ENCODE data around the gene JAKMIP1. TPM values are rescaled to one million over a fixed set of nuclear protein-coding genes. Genes with fewer than 3 reads are reported as not detected.

Gene JAKMIP1
- total RNA-seq, 1 experiment from 2014 or later, result not detected

DNA sequence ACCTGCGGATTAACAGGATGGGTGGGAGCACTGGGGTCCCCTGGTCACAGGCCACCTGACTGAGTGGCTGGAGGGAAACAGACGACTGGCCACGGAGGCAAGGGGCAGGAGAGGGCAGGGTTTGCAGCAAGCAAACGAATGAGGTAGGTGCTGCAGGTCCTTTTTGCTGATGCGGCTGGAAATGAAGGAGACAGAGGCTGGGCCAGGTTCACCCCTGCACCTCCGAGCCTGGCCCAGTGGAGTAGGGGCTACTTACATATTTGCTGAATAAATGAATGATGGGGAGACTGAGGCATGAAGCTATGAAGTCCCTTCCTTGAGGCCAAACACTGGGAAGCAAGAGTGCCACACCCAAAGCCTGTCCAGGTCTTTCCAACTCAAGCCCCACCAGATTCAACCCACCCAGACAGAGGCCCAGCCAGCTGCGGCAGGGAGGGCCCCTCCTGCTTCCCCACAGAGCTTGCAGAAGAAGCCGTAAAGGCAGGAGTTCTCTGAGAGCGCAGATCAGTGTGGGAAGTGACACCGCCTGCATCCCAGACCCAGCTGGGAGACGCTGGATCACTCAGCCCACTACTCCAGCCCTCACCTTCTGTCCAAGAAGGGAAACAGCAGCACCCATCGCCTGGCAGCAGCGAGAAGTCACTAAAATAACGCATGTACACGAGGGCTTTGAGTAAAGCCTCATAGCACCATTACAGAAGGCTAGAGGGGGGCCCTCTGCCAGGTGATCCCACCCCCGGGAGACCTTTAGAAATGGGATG lies 146.0 kb downstream of the JAKMIP1 start:
- Histone ChIP-seq H3K79me2 (ENCODE audit: low read depth) (no peaks in the 10 kb centered on the region), H3K27ac (no peak overlapping the region), H3K4me3 (no peak overlapping the region), H3K36me3 (ENCODE audit: low read depth) (no peaks in the 10 kb centered on the region), H3K27me3 (ENCODE audit: insufficient read depth, low read depth) (peaks cover 33% of the 10 kb centered on the region), H3K4me1 (replicated peaks; ENCODE audit: insufficient read depth) (no peaks in the 10 kb centered on the region), H4K20me1 (ENCODE audit: insufficient read depth) (no peaks in the 10 kb centered on the region), H3K9me3 (ENCODE audit: insufficient read depth, low read depth) (no peaks in the 10 kb centered on the region), H3K4me2 (no peak overlapping the region), H3K9me2 (ENCODE audit: insufficient read depth) (no peaks in the 10 kb centered on the region), H2AFZ (no peak overlapping the region), H3F3A (ENCODE audit: insufficient read depth, low read depth) (no peaks in the 10 kb centered on the region)
- POLR2A ChIA-PET (ENCODE audit: unreplicated experiment), result interaction anchor here (0.8 kb wide), 1 partner anchor 45 kb away, joined by 4 read pairs; no protein-coding TSS in a partner anchor
- CTCF ChIA-PET, result no interaction called here
- no peak for DNase-seq
- intact Hi-C loops (cut with micrococcal nuclease; ENCODE audit: unreplicated experiment), result no loop called here
- no TSS peak for BruUV-seq (replicated peaks)
- no peak for TF ChIP-seq EZH2 (IDR thresholded peaks at IDR 0.05; ENCODE audit: low read depth)
- TF ChIP-seq, protein P1, sequence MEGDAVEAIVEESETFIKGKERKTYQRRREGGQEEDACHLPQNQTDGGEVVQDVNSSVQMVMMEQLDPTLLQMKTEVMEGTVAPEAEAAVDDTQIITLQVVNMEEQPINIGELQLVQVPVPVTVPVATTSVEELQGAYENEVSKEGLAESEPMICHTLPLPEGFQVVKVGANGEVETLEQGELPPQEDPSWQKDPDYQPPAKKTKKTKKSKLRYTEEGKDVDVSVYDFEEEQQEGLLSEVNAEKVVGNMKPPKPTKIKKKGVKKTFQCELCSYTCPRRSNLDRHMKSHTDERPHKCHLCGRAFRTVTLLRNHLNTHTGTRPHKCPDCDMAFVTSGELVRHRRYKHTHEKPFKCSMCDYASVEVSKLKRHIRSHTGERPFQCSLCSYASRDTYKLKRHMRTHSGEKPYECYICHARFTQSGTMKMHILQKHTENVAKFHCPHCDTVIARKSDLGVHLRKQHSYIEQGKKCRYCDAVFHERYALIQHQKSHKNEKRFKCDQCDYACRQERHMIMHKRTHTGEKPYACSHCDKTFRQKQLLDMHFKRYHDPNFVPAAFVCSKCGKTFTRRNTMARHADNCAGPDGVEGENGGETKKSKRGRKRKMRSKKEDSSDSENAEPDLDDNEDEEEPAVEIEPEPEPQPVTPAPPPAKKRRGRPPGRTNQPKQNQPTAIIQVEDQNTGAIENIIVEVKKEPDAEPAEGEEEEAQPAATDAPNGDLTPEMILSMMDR (conservative IDR thresholded peaks at IDR 0.05), result no peak

DNA sequence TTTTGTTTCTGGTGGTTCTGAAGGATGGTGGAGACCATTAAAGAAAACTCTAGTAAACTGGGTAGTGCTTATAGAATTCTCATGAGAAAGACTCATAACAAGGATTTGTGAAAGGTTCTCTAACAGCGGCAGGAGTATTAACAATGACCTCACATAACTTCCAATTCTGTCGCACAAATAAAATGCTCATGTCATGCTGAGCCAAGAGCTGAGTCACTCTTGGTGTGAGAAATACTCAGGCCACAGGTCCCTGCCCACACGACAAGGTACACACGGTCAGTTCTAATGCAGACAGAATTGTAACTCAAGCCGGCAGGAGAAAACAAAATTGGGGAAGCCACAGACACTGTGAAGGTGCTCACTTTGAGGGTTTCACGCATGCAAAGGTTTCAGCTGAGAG lies 147.7 kb downstream of the JAKMIP1 start:
- Histone ChIP-seq H3K36me3 (ENCODE audit: low read depth) (no peaks in the 10 kb centered on the region), H3K27ac (no peak overlapping the region), H3K4me3 (no peak overlapping the region), H3K79me2 (ENCODE audit: low read depth) (no peaks in the 10 kb centered on the region), H3K4me2 (no peak overlapping the region), H3K27me3 (ENCODE audit: insufficient read depth, low read depth) (peaks cover 47% of the 10 kb centered on the region), H3F3A (ENCODE audit: insufficient read depth, low read depth) (no peaks in the 10 kb centered on the region), H3K9me3 (ENCODE audit: insufficient read depth, low read depth) (no peaks in the 10 kb centered on the region), H3K9me2 (ENCODE audit: insufficient read depth) (no peaks in the 10 kb centered on the region), H2AFZ (no peak overlapping the region), H3K4me1 (replicated peaks; ENCODE audit: insufficient read depth) (no peaks in the 10 kb centered on the region), H4K20me1 (ENCODE audit: insufficient read depth) (no peaks in the 10 kb centered on the region)
- TF ChIP-seq, protein P1 (conservative IDR thresholded peaks at IDR 0.05), result no peak
- TF ChIP-seq EZH2 (IDR thresholded peaks at IDR 0.05; ENCODE audit: low read depth), result no peak
- CTCF ChIA-PET, result interaction anchor here (0.7 kb wide), 1 partner anchor 35 kb away, joined by 21 read pairs; no protein-coding TSS in a partner anchor
- intact Hi-C loops (cut with micrococcal nuclease; ENCODE audit: unreplicated experiment), result no loop called here
- no TSS peak for BruUV-seq (replicated peaks)
- peak in 1 of 2 experiments; percentile 28 for DNase-seq
- POLR2A ChIA-PET (ENCODE audit: unreplicated experiment), result no interaction called here

DNA sequence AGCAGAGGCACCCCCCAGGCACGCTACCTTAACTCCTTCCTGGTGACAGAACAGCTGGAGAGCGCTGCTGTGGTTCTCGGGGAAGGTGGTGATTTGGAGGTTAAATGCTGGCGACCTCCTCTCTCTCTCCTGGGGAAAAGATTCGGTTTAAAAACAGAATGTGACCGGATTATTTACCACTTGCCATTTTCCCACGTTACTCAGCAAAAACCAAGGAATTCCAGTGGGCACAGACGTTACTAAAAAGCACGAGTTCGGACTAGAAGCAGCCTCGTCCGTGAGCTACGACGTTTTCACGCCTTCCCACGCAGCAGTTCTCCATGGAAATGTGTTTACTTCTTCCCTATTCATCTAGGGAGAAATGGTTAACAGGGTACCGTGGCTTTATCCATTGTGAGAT lies 149.8 kb downstream of the JAKMIP1 start:
- Histone ChIP-seq H3K36me3 (ENCODE audit: low read depth) (no peaks in the 10 kb centered on the region), H3K9me2 (ENCODE audit: insufficient read depth) (no peaks in the 10 kb centered on the region), H3K4me1 (replicated peaks; ENCODE audit: insufficient read depth) (no peaks in the 10 kb centered on the region), H3K4me2 (no peak overlapping the region), H3K4me3 (no peak overlapping the region), H3F3A (ENCODE audit: insufficient read depth, low read depth) (no peaks in the 10 kb centered on the region), H3K27ac (no peak overlapping the region), H3K9me3 (ENCODE audit: insufficient read depth, low read depth) (no peaks in the 10 kb centered on the region), H3K79me2 (ENCODE audit: low read depth) (no peaks in the 10 kb centered on the region), H4K20me1 (ENCODE audit: insufficient read depth) (no peaks in the 10 kb centered on the region), H3K27me3 (ENCODE audit: insufficient read depth, low read depth) (peaks cover 56% of the 10 kb centered on the region), H2AFZ (no peak overlapping the region)
- no peak for DNase-seq
- no TSS peak for BruUV-seq (replicated peaks)
- POLR2A ChIA-PET (ENCODE audit: unreplicated experiment), result no interaction called here
- intact Hi-C loops (cut with micrococcal nuclease; ENCODE audit: unreplicated experiment), result no loop called here
- CTCF ChIA-PET, result no interaction called here
- no peak for TF ChIP-seq EZH2 (IDR thresholded peaks at IDR 0.05; ENCODE audit: low read depth)
- TF ChIP-seq, protein P1 (conservative IDR thresholded peaks at IDR 0.05), result no peak

Measured in PC-9 (cell line).